ENCODE data around the gene GPR42.
"Not testable (repeated sequence)": the region's sequence is repeated elsewhere in the genome, so short reads cannot be mapped to it uniquely, and the experiment has no call there.

GPR42 gene

GRCh38 chr19:35365303-35365702 lies 5.6 kb upstream of the GPR42 start:
- TF ChIP-seq CTCF (conservative IDR thresholded peaks at IDR 0.05; ENCODE audit: low read depth, low read length), result no peak
- no peak overlapping the region for H3K4me3 ChIP-seq (ENCODE audit: low read length)
- no peak for DNase-seq (ENCODE audit: low read depth)

GRCh38 chr19:35368378-35368777 lies 2.5 kb upstream of the GPR42 start:
- no peak for TF ChIP-seq CTCF (conservative IDR thresholded peaks at IDR 0.05; ENCODE audit: low read depth, low read length)
- no peak overlapping the region for H3K4me3 ChIP-seq (ENCODE audit: low read length)

GRCh38 chr19:35369522-35369921 lies 1.3 kb upstream of the GPR42 start:
- no peak for TF ChIP-seq CTCF (conservative IDR thresholded peaks at IDR 0.05; ENCODE audit: low read depth, low read length)

More at GRCh38 chr19:35368378-35368777, 2.5 kb upstream of the GPR42 start:
- no peak for DNase-seq (ENCODE audit: low read depth)

GRCh38 chr19:35373492-35373891 lies 2.6 kb downstream of the GPR42 start:
- no peak for TF ChIP-seq CTCF (conservative IDR thresholded peaks at IDR 0.05; ENCODE audit: low read depth, low read length)
- no peak overlapping the region for H3K4me3 ChIP-seq (ENCODE audit: low read length)
- no peak for DNase-seq (ENCODE audit: low read depth)

More at GRCh38 chr19:35369522-35369921, 1.3 kb upstream of the GPR42 start:
- no peak for DNase-seq (ENCODE audit: low read depth)
- H3K4me3 ChIP-seq (ENCODE audit: low read length), result no peak overlapping the region

- DNase-seq (ENCODE audit: low read depth); H3K4me3 ChIP-seq (ENCODE audit: low read length): not testable (repeated sequence)
Observed at GRCh38 chr19:35374031-35374430, 3.2 kb downstream of the GPR42 start.

- no peak for TF ChIP-seq CTCF (conservative IDR thresholded peaks at IDR 0.05; ENCODE audit: low read depth, low read length)
- no peak for DNase-seq (ENCODE audit: low read depth)
- no peak overlapping the region for H3K4me3 ChIP-seq (ENCODE audit: low read length)
Observed at GRCh38 chr19:35375505-35376307, 4.8 kb downstream of the GPR42 start.

GRCh38 chr19:35377656-35378055 lies 6.8 kb downstream of the GPR42 start:
- DNase-seq (ENCODE audit: low read depth), result no peak
- no peak overlapping the region for H3K4me3 ChIP-seq (ENCODE audit: low read length)
- TF ChIP-seq CTCF (conservative IDR thresholded peaks at IDR 0.05; ENCODE audit: low read depth, low read length), result no peak

Data from retinal pigment epithelial cell (primary cell).